Measurements from ENCODE around the gene TLCD3A.

Gene TLCD3A

DNA sequence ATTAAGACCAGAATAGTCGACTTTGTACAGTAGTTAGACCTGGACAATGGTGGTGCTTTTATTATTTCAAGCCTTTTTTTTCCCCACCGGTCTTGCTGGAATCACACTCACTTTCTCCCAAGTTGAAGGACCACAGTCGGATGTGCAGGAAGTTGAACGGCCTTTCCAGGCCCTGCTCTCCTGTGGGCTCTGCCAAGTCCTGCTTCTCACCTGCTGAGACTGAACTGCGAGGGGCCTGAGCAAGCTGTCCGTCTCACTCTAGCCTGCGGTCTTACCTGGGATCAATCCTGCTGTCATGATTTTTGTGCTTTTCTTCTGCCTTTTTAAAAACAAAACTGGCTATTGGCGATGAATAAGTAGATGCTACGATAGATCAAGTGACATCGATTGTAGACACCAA, 1.3 kb downstream of the TLCD3A start:
- TF ChIP-seq ARNT (IDR thresholded peaks at IDR 0.05) (no peak), SUZ12 (IDR thresholded peaks at IDR 0.05) (no peak)
- POLR2A ChIA-PET = interaction anchor here (0.6 to 1.1 kb wide), 2 partner anchors 8 to 15 kb away, joined by 3 to 6 read pairs; no protein-coding TSS in a partner anchor
- DNase-seq (ENCODE audit: extremely low spot score) = no peak
- CTCF ChIA-PET = no interaction called here

GRCh38 chr17:737561-738113, 5.2 kb downstream of the TLCD3A start:
- no peak for DNase-seq (ENCODE audit: extremely low spot score)
- ChIA-PET POLR2A (interaction anchor here (0.6 to 1.3 kb wide), 3 partner anchors 12 to 214 kb away, joined by 3 to 5 read pairs (median 3); partner anchors contain the start of genes GLOD4 and MRM3), CTCF (no interaction called here)
- TF ChIP-seq ZNF384 (IDR thresholded peaks at IDR 0.05) (no peak), CTBP1 (IDR thresholded peaks at IDR 0.05; ENCODE audit: borderline replicate concordance) (no peak), SP1 (IDR thresholded peaks at IDR 0.05) (no peak), LEF1 (IDR thresholded peaks at IDR 0.05; ENCODE audit: borderline replicate concordance) (no peak), ARNT (IDR thresholded peaks at IDR 0.05) (no peak), TARDBP (IDR thresholded peaks at IDR 0.05) (no peak), PKNOX1 (IDR thresholded peaks at IDR 0.05) (no peak), NFRKB (IDR thresholded peaks at IDR 0.05) (no peak), ELF4 (IDR thresholded peaks at IDR 0.05) (no peak), L3MBTL2 (conservative IDR thresholded peaks at IDR 0.05) (no peak), SUZ12 (IDR thresholded peaks at IDR 0.05) (no peak), FOXA1 (IDR thresholded peaks at IDR 0.05) (no peak), BHLHE40 (IDR thresholded peaks at IDR 0.05; ENCODE audit: borderline replicate concordance) (no peak)

DNA sequence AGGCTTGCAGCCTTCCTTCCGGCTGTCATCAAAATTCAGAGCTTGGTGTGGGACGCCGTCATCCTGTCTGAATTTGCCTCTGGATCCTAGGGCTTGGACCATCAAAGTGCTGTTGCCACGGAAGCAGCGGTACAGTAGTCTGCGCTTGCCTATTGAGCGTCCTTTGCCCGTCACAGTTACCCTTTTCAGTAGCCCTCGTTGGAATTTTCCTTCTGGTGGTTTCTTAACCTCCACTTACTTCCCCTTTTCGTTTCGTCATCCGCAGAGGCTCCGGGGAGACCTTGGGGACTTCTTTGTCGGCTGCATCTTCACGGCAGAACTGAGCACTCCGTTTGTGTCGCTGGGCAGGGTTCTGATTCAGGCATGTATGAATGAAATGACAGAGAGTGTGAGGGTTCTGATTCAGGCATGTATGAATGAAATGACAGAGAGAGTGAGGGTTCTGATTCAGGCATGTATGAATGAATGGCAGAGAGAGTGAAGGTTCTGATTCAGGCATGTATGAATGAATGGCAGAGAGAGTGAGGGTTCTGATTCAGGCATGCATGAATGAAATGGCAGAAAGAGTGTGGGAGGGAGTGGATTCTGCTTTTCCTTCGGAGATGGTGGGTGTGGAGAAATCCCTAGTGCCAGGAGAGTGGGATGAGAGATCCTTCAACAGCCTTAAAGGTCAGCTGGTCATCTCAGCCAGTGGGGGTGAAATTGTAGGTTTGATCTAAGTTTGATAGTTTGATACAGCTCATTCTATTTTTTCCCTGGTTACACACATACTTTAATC, 8.0 kb downstream of the TLCD3A start:
- POLR2A ChIA-PET = no interaction called here
- CTCF ChIA-PET = no interaction called here
- no peak for TF ChIP-seq SUZ12 (IDR thresholded peaks at IDR 0.05)
- no peak for DNase-seq (ENCODE audit: extremely low spot score)

GRCh38 chr17:742147-742793, 9.9 kb downstream of the TLCD3A start:
- TF ChIP-seq ARNT (IDR thresholded peaks at IDR 0.05) = no peak
- no peak for TF ChIP-seq LEF1 (IDR thresholded peaks at IDR 0.05; ENCODE audit: borderline replicate concordance)
- TF ChIP-seq CTBP1 (IDR thresholded peaks at IDR 0.05; ENCODE audit: borderline replicate concordance) = no peak
- no peak for TF ChIP-seq SP1 (IDR thresholded peaks at IDR 0.05)
- no peak for TF ChIP-seq ZNF384 (IDR thresholded peaks at IDR 0.05)
- no peak for TF ChIP-seq FOXA1 (IDR thresholded peaks at IDR 0.05)
- TF ChIP-seq FOXM1 (IDR thresholded peaks at IDR 0.05; ENCODE audit: borderline replicate concordance) = no peak
- no peak for DNase-seq (ENCODE audit: extremely low spot score)
- POLR2A ChIA-PET = interaction anchor here (1.6 kb wide), 1 partner anchor 9 kb away, joined by 6 read pairs; no protein-coding TSS in a partner anchor
- CTCF ChIA-PET = interaction anchor here (0.7 kb wide), 1 partner anchor 52 kb away, joined by 3 read pairs; no protein-coding TSS in a partner anchor

- POLR2A ChIA-PET = no interaction called here
- CTCF ChIA-PET = interaction anchor here (0.7 to 1.8 kb wide), 2 partner anchors 51 to 238 kb away, joined by 3 to 4 read pairs; no protein-coding TSS in a partner anchor
These were observed 10.7 kb downstream of the TLCD3A start for GRCh38 chr17:743139-743538.

DNA sequence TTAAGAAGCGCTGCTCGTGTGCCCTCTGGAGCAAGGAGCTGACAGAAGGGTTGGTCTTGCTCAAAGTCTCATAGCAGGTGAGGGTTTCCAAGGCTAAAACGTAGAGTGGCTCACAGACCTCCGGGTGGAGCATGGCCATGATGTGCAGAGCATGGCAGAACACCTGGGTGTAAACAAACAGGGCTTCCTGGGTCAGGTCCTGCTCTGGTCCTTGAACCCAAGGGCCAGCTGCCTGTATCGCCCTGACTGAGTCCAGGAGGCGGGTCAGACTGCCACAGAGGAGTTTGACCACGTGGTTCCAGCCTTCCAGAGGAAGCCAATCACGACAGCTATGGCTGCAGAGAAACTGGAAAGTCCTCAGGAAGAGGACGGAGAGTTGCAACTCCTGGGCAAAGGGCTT, 12.5 kb downstream of the TLCD3A start:
- ChIA-PET POLR2A (interaction anchor here (1.6 kb wide), 1 partner anchor 30 kb away, joined by 4 read pairs; no protein-coding TSS in a partner anchor), CTCF (interaction anchor here (1.8 kb wide), 1 partner anchor 236 kb away, joined by 4 read pairs; no protein-coding TSS in a partner anchor)
- DNase-seq (ENCODE audit: extremely low spot score) = no peak
- no peak for TF ChIP-seq BHLHE40 (IDR thresholded peaks at IDR 0.05; ENCODE audit: borderline replicate concordance)
- no peak for TF ChIP-seq SUZ12 (IDR thresholded peaks at IDR 0.05)
- no peak for TF ChIP-seq ZNF384 (IDR thresholded peaks at IDR 0.05)
- TF ChIP-seq ARNT (IDR thresholded peaks at IDR 0.05) = no peak
- TF ChIP-seq L3MBTL2 (conservative IDR thresholded peaks at IDR 0.05) = no peak
- no peak for TF ChIP-seq SP1 (IDR thresholded peaks at IDR 0.05)
- no peak for TF ChIP-seq LEF1 (IDR thresholded peaks at IDR 0.05; ENCODE audit: borderline replicate concordance)
- no peak for TF ChIP-seq NFRKB (IDR thresholded peaks at IDR 0.05)
- no peak for TF ChIP-seq FOXM1 (IDR thresholded peaks at IDR 0.05; ENCODE audit: borderline replicate concordance)
- TF ChIP-seq ELF4 (IDR thresholded peaks at IDR 0.05) = no peak
- no peak for TF ChIP-seq FOXK2 (IDR thresholded peaks at IDR 0.05)
- TF ChIP-seq FOXA1 (IDR thresholded peaks at IDR 0.05) = no peak
- TF ChIP-seq CTBP1 (IDR thresholded peaks at IDR 0.05; ENCODE audit: borderline replicate concordance) = no peak
- TF ChIP-seq TARDBP (IDR thresholded peaks at IDR 0.05) = no peak
- TF ChIP-seq PKNOX1 (IDR thresholded peaks at IDR 0.05) = no peak
- no peak for TF ChIP-seq HDGF (IDR thresholded peaks at IDR 0.05; ENCODE audit: borderline replicate concordance)

More at GRCh38 chr17:743139-743538, 10.7 kb downstream of the TLCD3A start:
- TF ChIP-seq BHLHE40 (IDR thresholded peaks at IDR 0.05; ENCODE audit: borderline replicate concordance) = no peak
- TF ChIP-seq ELF4 (IDR thresholded peaks at IDR 0.05) = no peak
- TF ChIP-seq TARDBP (IDR thresholded peaks at IDR 0.05) = no peak
- no peak for DNase-seq (ENCODE audit: extremely low spot score)

DNA sequence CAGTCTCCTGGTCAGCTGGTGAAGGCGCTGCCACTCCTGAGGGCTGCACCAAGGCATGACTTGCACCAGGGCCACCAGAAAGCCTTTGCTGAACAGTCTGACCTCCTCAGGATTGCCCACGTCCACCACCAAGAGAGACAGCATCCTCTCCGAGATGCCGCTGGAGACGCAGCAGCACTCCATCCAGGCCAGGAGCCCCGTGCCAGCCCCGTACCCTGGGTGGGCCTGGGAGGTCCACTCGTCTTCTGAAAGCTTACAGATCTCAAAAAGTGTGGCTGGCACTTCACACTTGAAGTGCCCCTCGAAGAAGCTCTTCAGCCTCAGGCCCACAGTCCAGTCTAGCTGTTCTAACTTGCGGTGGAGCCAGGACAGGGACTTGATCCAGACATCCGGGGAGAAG, 13.0 kb downstream of the TLCD3A start:
- POLR2A ChIA-PET = interaction anchor here (1.6 kb wide), 1 partner anchor 30 kb away, joined by 4 read pairs; no protein-coding TSS in a partner anchor
- CTCF ChIA-PET = no interaction called here
- no peak for TF ChIP-seq BHLHE40 (IDR thresholded peaks at IDR 0.05; ENCODE audit: borderline replicate concordance)
- TF ChIP-seq LEF1 (IDR thresholded peaks at IDR 0.05; ENCODE audit: borderline replicate concordance) = no peak
- no peak for DNase-seq (ENCODE audit: extremely low spot score)

Data from HEK293T (cell line).